SH-SY5Y (cell line): ENCODE results near the gene OTUD5.

Experiments used
- GATA2 ChIP-seq: IDR thresholded peaks from 2 replicates; pipeline ENCODE4 v1.6.1; 2011; ENCODE audit warnings: mild to moderate bottlenecking, low read depth, low read length
- GATA3 ChIP-seq: IDR thresholded peaks from 2 replicates; pipeline ENCODE4 v1.6.1; 2011; ENCODE audit warnings: low read depth, mild to moderate bottlenecking, low read length, moderate library complexity

DNA sequence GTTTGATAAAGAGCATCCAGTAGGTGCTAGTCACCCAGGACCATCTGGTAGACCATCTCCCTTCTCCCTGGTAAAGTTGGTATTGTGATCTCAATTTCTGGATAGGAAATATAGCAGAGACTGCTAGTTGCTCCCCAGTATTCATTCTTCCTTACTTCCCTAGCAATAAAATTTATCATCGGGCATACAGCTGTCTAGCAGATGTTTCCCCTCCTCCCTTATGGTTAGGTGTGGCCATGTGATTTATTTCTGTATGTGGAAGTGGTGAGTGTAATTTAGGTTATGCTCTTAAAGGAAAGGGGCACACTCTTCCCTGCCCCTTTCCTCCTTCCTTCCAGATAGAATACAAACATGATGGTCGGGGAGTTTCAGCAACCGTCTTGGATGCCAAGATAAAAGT is 26.5 kb upstream of the OTUD5 start:
- TF ChIP-seq GATA2 (no peak), GATA3 (no peak)
